Endothelial cell of umbilical vein (primary cell): ENCODE data around the gene SNW1. TPM values are rescaled to one million over a fixed set of nuclear protein-coding genes. Genes with fewer than 3 reads are reported as not detected.

Experiments used
- BruUV-seq: library from RNA; stranded (reverse); fragments of 400-500 nt; replicated peaks from 2 replicates; lab custom pipeline; 2021; lab: Mats Ljungman, UMichigan
- CTCF ChIA-PET: fragments of 300-600, 350-600 bp; sonication (Branson Sonifier 250); formaldehyde crosslinking; loops from one replicate; lab custom pipeline; 2021; ENCODE audit warnings: antibody characterized with exemption, inconsistent platforms; lab: Charles Lee
- POLR2A ChIA-PET: fragments of 300-600, 350-600 bp; sonication (Branson Sonifier 250); formaldehyde crosslinking; loops from one replicate; lab custom pipeline; 2021; ENCODE audit warnings: antibody characterized with exemption, inconsistent platforms; lab: Charles Lee
- DNase-seq: peaks from one replicate; pipeline ENCODE4 v3.0.0-alpha.2; 2011; ENCODE audit warnings: low read depth, low spot score
- FAIRE-seq: peaks from 2 replicates; lab custom pipeline; 2011; peaks lifted over from hg19 to GRCh38; lab: Jason Lieb, UNC
- H2AFZ ChIP-seq: 2 replicates; pipeline ENCODE4 v1.6.0; 2012; ENCODE audit warnings: low read depth, low read length, control low read depth, inconsistent platforms
- H3K27ac ChIP-seq: 2 replicates; pipeline ENCODE4 v1.5.1; 2011; ENCODE audit warnings: low read depth, mild to moderate bottlenecking, control low read depth, low read length, moderate library complexity; ENCODE audit not compliant: insufficient read depth
- H3K27me3 ChIP-seq, 2 experiments: 2 replicates each; pipeline versions ENCODE4 v1.6.0 to v1.6.1; 2011; ENCODE audit warnings: low read length in 2 of 2, mixed read lengths in 1 of 2; ENCODE audit not compliant: control insufficient read depth in 2 of 2, insufficient read depth in 2 of 2
- H3K36me3 ChIP-seq, 2 experiments: 2 replicates in 1 of 2; 3 replicates in 1 of 2; pipeline ENCODE4 v1.5.1; 2011; ENCODE audit warnings: low read length in 2 of 2, mild to moderate bottlenecking in 1 of 2, moderate library complexity in 1 of 2; ENCODE audit not compliant: control insufficient read depth in 2 of 2, insufficient read depth in 2 of 2; ENCODE audit errors: extremely low read depth in 1 of 2
- H3K4me1 ChIP-seq: 3 replicates; pipeline ENCODE4 v1.5.1; 2011; ENCODE audit warnings: mild to moderate bottlenecking, low read length; ENCODE audit not compliant: control insufficient read depth, insufficient read depth; ENCODE audit errors: extremely low read depth
- H3K4me2 ChIP-seq: 2 replicates; pipeline ENCODE4 v1.6.1; 2011; ENCODE audit warnings: low read length, control low read depth, mixed read lengths; ENCODE audit not compliant: insufficient read depth
- H3K4me3 ChIP-seq, 3 experiments: fragments of 200-600 bp in 1 of 3; sonication (generic), shearing (Covaris generic) in 1 of 3; replicated peaks in 1 of 3; 2 replicates each; pipeline ENCODE4 v1.5.1; 2011 to 2016; ENCODE audit warnings: control low read depth in 3 of 3, low read length in 3 of 3, mild to moderate bottlenecking in 2 of 3, inconsistent platforms in 1 of 3, low read depth in 1 of 3, moderate library complexity in 1 of 3; ENCODE audit not compliant: insufficient read depth in 1 of 3
- H3K79me2 ChIP-seq: 2 replicates; pipeline ENCODE4 v1.6.0; 2012; ENCODE audit warnings: low read length, inconsistent platforms; ENCODE audit not compliant: control insufficient read depth, insufficient read depth
- H3K9ac ChIP-seq: replicated peaks from 2 replicates; pipeline ENCODE3; 2011; ENCODE audit warnings: low read length, control low read depth; ENCODE audit not compliant: insufficient read depth; ENCODE audit errors: extremely low read depth
- H3K9me1 ChIP-seq: replicated peaks from 3 replicates; pipeline ENCODE4 v1.6.0; 2011; ENCODE audit warnings: mild to moderate bottlenecking, low read length; ENCODE audit not compliant: control insufficient read depth, insufficient read depth; ENCODE audit errors: extremely low read depth
- H3K9me3 ChIP-seq: replicated peaks from 2 replicates; pipeline ENCODE4 v1.5.1; 2012; ENCODE audit warnings: low read length, inconsistent platforms; ENCODE audit not compliant: control insufficient read depth, insufficient read depth
- H4K20me1 ChIP-seq: replicated peaks from 2 replicates; pipeline ENCODE3; 2011; ENCODE audit warnings: mild to moderate bottlenecking, low read length; ENCODE audit not compliant: control insufficient read depth, insufficient read depth; ENCODE audit errors: extremely low read depth
- EZH2 ChIP-seq: IDR thresholded peaks from 2 replicates; pipeline ENCODE4 v1.6.1; 2012; ENCODE audit warnings: borderline replicate concordance, low read depth, mild to moderate bottlenecking, moderate library complexity, low read length, inconsistent platforms; ENCODE audit not compliant: severe bottlenecking
- FOS ChIP-seq: IDR thresholded peaks from 2 replicates; pipeline ENCODE4 v1.6.1; 2011; ENCODE audit warnings: mild to moderate bottlenecking, low read length, moderate library complexity, borderline replicate concordance; ENCODE audit not compliant: insufficient read depth
- GATA2 ChIP-seq: IDR thresholded peaks from 2 replicates; pipeline ENCODE4 v1.7.0; 2011; ENCODE audit warnings: low read depth, mild to moderate bottlenecking, moderate library complexity, mixed read lengths, low read length; ENCODE audit not compliant: insufficient read length, insufficient read depth
- JUN ChIP-seq: IDR thresholded peaks from 2 replicates; pipeline ENCODE4 v1.6.1; 2011; ENCODE audit warnings: borderline replicate concordance, low read depth; ENCODE audit not compliant: insufficient read length, insufficient read depth
- MAX ChIP-seq: IDR thresholded peaks from 2 replicates; pipeline ENCODE4 v1.6.1; 2011; ENCODE audit not compliant: insufficient read depth, insufficient read length
- MYC ChIP-seq: IDR thresholded peaks from one replicate; pipeline ENCODE4 v1.6.1; 2011; ENCODE audit warnings: mild to moderate bottlenecking, low read depth, low read length
- POLR2A ChIP-seq: IDR thresholded peaks from 2 replicates; pipeline ENCODE4 v1.6.1; 2012; ENCODE audit warnings: low read depth, mild to moderate bottlenecking, control low read depth, low read length
- POLR2AphosphoS5 ChIP-seq: IDR thresholded peaks from 2 replicates; pipeline ENCODE4 v1.6.1; 2012; ENCODE audit warnings: low read depth, mild to moderate bottlenecking, control low read depth, low read length, moderate library complexity; ENCODE audit not compliant: insufficient read depth
- dilution Hi-C: fragments of 300-500 bp; cut with MboI; formaldehyde crosslinking; loops from one replicate; pipeline ENCODE4 v1.15.0; 2019; ENCODE audit warnings: low sequenced_read_pairs; ENCODE audit not compliant: extremely low pct_ligation_motif_present
- intact Hi-C: fragments of 100-400 bp; cut with micrococcal nuclease; formaldehyde crosslinking; loops from one replicate; pipeline ENCODE4 v1.10.0; 2022
- polyA plus RNA-seq, 4 experiments: library from polyadenylated mRNA; depleted of rRNA in 3 of 4; stranded (reverse) in 3 of 4; unstranded in 1 of 4; fragments of >200 nt; gene quantifications; 2 replicates each; pipeline versions ENCODE4 v1.2.1 to v1.2.3, GENCODE V29; 2011 to 2012; ENCODE audit warnings: missing spikeins in 1 of 4
- total RNA-seq: library from RNA; stranded (reverse); gene quantifications from 2 replicates; pipeline ENCODE4 v1.2.3, GENCODE V29; 2021
- TF ChIP-seq, protein P1 (sequence below), 2 donors: IDR thresholded peaks; 1 replicate in 1 of 2; 2 replicates in 1 of 2; pipeline ENCODE4 v1.5.1; 2011; ENCODE audit warnings: low read length in 2 of 2, mild to moderate bottlenecking in 2 of 2, moderate library complexity in 2 of 2, control low read depth in 1 of 2, inconsistent platforms in 1 of 2, low read depth in 1 of 2; ENCODE audit not compliant: insufficient read depth in 1 of 2; ENCODE audit errors: extremely low read depth in 1 of 2

Gene SNW1
- total and polyA plus RNA-seq, 2 donors (not counting 3 experiments of a cell fraction or from before 2014, with no cell fraction given) = 14.3 to 104 TPM

- ChIA-PET POLR2A (no interaction called here), CTCF (no interaction called here)
- TF ChIP-seq POLR2AphosphoS5 (no peak), JUN (no peak), MYC (no peak), POLR2A (no peak), MAX (no peak), EZH2 (no peak), GATA2 (no peak), FOS (no peak)
- TF ChIP-seq, protein P1, sequence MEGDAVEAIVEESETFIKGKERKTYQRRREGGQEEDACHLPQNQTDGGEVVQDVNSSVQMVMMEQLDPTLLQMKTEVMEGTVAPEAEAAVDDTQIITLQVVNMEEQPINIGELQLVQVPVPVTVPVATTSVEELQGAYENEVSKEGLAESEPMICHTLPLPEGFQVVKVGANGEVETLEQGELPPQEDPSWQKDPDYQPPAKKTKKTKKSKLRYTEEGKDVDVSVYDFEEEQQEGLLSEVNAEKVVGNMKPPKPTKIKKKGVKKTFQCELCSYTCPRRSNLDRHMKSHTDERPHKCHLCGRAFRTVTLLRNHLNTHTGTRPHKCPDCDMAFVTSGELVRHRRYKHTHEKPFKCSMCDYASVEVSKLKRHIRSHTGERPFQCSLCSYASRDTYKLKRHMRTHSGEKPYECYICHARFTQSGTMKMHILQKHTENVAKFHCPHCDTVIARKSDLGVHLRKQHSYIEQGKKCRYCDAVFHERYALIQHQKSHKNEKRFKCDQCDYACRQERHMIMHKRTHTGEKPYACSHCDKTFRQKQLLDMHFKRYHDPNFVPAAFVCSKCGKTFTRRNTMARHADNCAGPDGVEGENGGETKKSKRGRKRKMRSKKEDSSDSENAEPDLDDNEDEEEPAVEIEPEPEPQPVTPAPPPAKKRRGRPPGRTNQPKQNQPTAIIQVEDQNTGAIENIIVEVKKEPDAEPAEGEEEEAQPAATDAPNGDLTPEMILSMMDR (IDR thresholded peaks at IDR 0.05; ENCODE audit: extremely low read depth in 1 of 2, insufficient read depth in 1 of 2, low read depth in 1 of 2, low read length in 2 of 2) = no peak
- FAIRE-seq (no peak), DNase-seq (no peak)
- no peaks in the 10 kb centered on the region for H3K36me3 ChIP-seq
- H3K4me3 ChIP-seq = no peak overlapping the region
- intact Hi-C loops (no loop called here), dilution Hi-C loops (no loop called here)
- no peak overlapping the region for H2AFZ ChIP-seq
- no TSS peak for BruUV-seq
- H3K9ac ChIP-seq = no peak overlapping the region
- no peaks in the 10 kb centered on the region for H3K27me3 ChIP-seq
- peaks cover under 1% of the 10 kb centered on the region for H3K4me1 ChIP-seq
- no peak overlapping the region for H3K4me2 ChIP-seq
- no peak overlapping the region for H3K27ac ChIP-seq
- H3K79me2 ChIP-seq = no peaks in the 10 kb centered on the region
- no peaks in the 10 kb centered on the region for H3K9me3 ChIP-seq
- H4K20me1 ChIP-seq = no peaks in the 10 kb centered on the region
- H3K9me1 ChIP-seq = no peaks in the 10 kb centered on the region
Measured at GRCh38 chr14:77805706-77806105, 44.8 kb upstream of the SNW1 start.
